ENCODE measurements around the gene FBXL13.

FBXL13 gene

DNA sequence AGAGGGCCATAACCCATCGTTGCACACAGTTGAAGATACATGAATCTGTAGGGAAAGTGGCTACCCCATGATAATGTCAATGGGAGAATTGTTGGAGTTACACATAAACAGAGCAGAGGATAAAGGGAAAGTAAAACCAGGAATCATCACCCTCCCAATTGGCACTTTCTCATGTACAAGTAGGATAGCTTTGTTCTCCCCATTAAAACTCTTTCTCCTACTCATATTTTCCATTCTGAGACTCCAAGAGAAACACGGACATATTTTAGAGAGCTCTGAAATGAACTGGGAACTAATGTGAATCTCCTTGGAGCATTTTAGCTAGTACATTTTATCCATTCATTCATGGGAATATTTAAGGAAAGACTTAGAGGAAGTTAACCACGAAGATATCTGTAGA is 179.0 kb downstream of the FBXL13 start:
- Histone ChIP-seq H3K4me3 (no peak overlapping the region), H3K36me3 (replicated peaks) (no peaks in the 10 kb centered on the region), H3K4me1 (no peaks in the 10 kb centered on the region), H3K9me3 (no peaks in the 10 kb centered on the region), H3K27me3 (ENCODE audit: low read depth) (no peaks in the 10 kb centered on the region)
- DNase-seq (ENCODE audit: low spot score in 2 of 2): no peak
- in situ Hi-C loops (cut with MboI; ENCODE audit: low sequenced_read_pairs): no loop called here

DNA sequence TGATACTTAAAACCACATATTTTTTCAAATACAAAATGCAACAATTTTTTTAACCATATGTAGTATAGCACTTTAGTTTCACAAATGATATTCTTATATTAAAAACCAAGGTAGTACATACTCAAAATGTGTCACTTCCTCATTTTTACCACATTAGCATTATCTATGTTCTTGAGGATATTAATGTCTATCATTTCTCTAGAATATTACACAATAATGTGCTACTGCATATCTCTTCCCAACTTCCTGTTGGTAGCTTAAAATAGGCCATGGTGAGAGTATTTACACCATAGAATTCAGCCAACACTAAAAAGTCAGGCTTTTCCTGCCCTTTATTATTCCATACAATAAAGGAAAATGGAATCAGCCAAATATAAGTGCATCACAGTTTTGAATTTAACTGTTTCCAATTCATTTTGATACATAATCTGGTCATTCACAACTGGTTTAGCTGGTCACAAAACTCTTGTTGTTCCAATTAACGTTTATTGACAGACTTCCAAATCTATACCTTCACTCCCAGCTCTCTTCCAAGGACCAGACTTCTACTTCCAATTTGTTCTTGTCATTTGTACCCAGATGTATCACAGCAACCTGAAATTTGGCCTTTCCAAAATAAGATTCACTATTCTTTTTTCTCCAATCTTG is 181.8 kb downstream of the FBXL13 start:
- in situ Hi-C loops (cut with MboI; ENCODE audit: low sequenced_read_pairs): no loop called here
- H3K36me3 ChIP-seq (replicated peaks): no peaks in the 10 kb centered on the region
- no peaks in the 10 kb centered on the region for H3K4me1 ChIP-seq
- no peaks in the 10 kb centered on the region for H3K9me3 ChIP-seq
- no peak overlapping the region for H3K4me3 ChIP-seq
- no peak for DNase-seq (ENCODE audit: low spot score in 2 of 2)
- no peaks in the 10 kb centered on the region for H3K27me3 ChIP-seq (ENCODE audit: low read depth)

DNA sequence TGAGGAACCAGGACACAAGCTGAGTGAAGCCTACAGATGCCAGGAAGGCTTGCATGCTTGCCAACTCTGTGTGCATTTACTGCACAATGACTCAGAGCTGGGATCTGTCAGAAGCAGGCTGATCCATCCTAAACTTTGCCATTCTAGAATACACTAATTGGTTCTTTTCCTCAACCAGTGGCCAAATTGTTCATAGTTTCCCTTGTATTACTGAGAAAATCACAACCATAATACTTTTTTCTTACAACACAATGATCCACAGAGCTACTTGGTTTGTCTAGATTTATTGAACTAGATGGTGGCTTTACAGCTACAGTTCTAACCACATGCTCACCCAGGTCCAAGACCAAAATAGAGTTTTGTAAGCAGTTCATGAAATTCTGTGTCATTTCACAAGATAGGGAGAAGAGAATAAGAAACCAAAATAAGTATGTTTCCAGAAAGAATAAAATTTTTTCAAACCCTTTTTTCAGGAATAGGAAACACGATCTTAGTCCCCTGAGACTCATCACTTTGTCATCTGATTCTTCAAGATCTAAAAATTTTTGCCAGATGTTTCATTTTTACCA is 182.8 kb downstream of the FBXL13 start:
- Histone ChIP-seq H3K9me3 (no peaks in the 10 kb centered on the region), H3K27me3 (ENCODE audit: low read depth) (no peaks in the 10 kb centered on the region), H3K4me3 (no peak overlapping the region), H3K36me3 (replicated peaks) (no peaks in the 10 kb centered on the region), H3K4me1 (peaks cover 3% of the 10 kb centered on the region)
- no peak for DNase-seq (ENCODE audit: low spot score in 2 of 2)
- in situ Hi-C loops (cut with MboI; ENCODE audit: low sequenced_read_pairs): no loop called here

DNA sequence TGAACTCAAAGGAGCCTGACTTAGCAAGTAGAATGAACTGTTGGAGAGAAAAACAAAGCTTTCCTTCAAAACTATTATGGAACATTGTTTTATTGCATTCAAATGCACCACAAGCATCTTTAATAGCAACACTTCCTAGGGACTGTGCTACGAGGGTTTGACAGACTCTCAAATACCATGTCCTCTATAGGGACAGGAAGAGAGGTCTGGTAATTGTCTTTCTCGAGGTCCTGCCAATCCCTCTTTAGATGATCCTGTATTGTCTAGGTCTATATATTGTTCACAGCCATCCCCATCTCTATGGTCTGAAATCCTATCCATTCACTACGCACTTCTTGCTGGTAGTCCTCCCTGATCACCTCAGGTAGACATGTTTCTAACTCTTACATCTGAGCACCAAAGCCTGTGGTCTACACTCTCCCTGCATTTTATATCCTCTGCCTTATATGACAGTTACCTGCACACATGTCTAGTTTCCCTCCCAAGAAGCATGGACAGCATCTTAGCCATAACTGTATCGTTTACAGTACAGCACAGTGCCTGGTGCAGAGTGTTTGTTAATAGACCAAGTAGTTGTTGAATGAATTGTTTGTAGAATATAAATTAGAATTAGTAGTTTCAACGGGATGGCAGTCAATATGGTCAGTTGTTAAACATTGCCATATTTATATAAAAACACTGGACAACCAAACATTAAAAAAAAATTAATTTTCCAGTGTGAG is 183.5 kb downstream of the FBXL13 start:
- no peak for DNase-seq (ENCODE audit: low spot score in 2 of 2)
- Histone ChIP-seq H3K9me3 (no peaks in the 10 kb centered on the region), H3K4me3 (no peak overlapping the region), H3K27me3 (ENCODE audit: low read depth) (no peaks in the 10 kb centered on the region), H3K4me1 (peaks cover 6% of the 10 kb centered on the region), H3K36me3 (replicated peaks) (no peaks in the 10 kb centered on the region)
- in situ Hi-C loops (cut with MboI; ENCODE audit: low sequenced_read_pairs): no loop called here

DNA sequence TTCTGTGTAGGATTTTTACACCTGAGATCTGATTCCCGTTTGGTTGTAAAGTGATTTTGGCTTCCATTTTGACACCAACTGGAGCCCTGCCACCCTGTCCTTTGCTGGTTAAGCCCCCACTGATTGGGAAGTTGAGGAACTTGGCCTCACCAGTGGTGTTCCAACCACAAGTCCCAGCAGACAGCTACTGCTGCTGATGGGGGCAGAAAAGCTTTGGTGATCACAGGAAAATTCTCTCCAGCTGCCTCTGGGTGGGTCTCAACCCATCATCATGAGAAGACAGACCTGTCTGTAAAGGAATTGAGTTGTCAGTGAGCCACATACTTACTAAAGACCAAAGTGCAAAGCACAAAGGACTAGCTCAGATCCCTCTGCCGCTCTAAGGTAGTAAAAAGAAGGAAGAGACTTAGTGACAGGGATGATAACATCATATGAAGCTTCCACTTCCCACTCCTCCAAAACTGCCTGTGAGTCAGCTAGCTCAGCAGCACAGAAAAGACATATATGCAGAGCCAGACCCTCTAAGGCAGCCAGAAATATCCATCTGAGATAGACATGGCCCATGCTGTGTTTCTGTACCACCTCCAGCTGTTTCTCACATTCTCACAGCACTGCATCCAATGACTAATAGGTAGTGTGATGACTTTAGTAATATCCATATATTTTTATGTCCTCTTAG is 184.2 kb downstream of the FBXL13 start:
- no peak for DNase-seq (ENCODE audit: low spot score in 2 of 2)
- no peaks in the 10 kb centered on the region for H3K36me3 ChIP-seq (replicated peaks)
- no peaks in the 10 kb centered on the region for H3K9me3 ChIP-seq
- in situ Hi-C loops (cut with MboI; ENCODE audit: low sequenced_read_pairs): no loop called here
- peaks cover 7% of the 10 kb centered on the region for H3K4me1 ChIP-seq
- no peak overlapping the region for H3K4me3 ChIP-seq
- no peaks in the 10 kb centered on the region for H3K27me3 ChIP-seq (ENCODE audit: low read depth)

DNA sequence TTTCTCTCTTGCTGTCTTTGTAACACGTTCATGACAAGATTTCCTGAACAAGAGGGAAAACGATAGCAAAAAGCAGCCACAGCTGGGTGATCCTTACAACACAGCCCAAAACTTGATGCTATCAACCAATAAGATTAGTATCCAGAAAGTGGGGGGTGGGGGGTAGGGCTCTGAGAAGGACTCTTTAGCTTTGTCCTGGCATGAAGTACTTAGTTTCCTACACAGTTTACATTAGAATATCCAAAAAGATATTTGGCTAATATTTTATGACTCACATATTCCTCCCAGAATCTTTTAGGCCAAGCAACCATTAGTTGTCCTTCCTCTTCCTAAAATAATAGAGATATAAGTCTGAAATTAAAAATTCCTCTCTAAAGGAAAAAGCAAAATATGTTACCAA is 184.7 kb downstream of the FBXL13 start:
- Histone ChIP-seq H3K4me3 (no peak overlapping the region), H3K9me3 (no peaks in the 10 kb centered on the region), H3K36me3 (replicated peaks) (no peaks in the 10 kb centered on the region), H3K4me1 (peaks cover 7% of the 10 kb centered on the region), H3K27me3 (ENCODE audit: low read depth) (no peaks in the 10 kb centered on the region)
- DNase-seq (ENCODE audit: low spot score in 2 of 2): no peak
- in situ Hi-C loops (cut with MboI; ENCODE audit: low sequenced_read_pairs): no loop called here

DNA sequence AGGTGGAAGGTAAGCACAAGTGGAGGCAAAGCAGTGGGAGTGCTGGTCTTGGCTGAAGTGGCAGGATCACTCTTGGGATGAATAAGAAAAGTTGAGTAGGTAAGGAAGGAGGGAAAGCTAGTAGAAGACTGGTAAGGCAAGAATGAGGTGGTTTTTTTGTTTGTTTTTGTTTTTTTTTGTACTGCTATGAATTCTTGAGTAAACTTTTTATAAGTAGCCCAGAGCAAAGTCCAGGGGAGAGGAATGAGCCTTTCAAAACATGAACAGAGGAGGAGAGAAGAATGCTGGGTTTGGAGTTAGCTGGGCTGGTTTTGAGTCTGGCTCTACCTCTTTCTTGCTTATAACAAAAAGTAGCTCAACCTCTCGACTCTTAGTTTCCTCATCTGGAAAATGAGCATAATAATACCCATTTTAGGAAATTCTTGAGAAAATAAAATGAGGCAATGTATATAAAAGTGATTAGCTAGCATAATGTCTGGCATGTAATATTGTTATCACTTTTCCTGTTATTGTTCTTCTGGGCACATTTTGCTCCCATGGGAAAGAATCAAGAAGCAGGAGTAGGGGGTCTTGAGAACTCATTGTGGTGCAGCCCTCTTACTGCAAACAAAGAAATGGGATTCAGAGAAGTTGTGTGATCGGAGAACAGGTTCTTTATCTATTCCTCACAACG is 185.9 kb downstream of the FBXL13 start:
- no peaks in the 10 kb centered on the region for H3K27me3 ChIP-seq (ENCODE audit: low read depth)
- H3K36me3 ChIP-seq (replicated peaks): no peaks in the 10 kb centered on the region
- no peak overlapping the region for H3K4me3 ChIP-seq
- peaks cover 7% of the 10 kb centered on the region for H3K4me1 ChIP-seq
- in situ Hi-C loops (cut with MboI; ENCODE audit: low sequenced_read_pairs): no loop called here
- no peak for DNase-seq (ENCODE audit: low spot score in 2 of 2)
- H3K9me3 ChIP-seq: no peaks in the 10 kb centered on the region

DNA sequence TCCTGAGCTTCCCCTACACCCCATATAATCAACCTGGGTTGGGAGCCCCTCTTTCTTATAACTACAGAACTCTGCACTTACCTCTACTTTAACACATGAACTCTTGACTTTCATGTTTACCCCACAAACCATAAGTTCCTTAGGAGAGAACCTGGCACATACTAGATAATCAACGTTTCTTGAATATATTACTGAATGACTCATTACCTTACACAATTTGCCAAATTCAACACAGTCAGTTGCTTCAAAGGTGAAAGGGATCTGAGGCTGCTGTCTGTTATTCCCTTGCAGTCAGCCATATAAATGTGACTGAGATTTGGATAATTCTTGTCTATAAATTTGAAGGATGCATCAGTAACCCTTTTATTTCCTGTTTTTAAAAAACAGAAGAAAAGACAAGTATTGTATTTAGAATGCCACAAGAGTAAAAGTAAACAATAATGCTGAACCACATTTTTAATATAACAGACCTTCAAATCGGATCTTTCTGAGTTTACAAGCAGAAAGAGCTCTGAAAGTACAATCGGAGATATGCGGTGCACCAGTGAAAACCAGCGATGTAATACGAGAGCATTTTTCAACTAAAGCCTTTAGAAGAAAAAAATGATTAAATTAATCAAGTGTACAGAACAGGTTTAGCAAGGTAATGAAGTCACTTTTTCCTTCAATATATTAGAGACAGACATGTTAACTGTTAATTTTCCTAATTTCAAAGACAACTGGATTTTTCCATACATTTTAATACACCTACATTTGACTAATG is 191.3 kb downstream of the FBXL13 start:
- DNase-seq (ENCODE audit: low spot score in 2 of 2): no peak
- H3K36me3 ChIP-seq (replicated peaks): no peaks in the 10 kb centered on the region
- H3K4me3 ChIP-seq: no peak overlapping the region
- no peaks in the 10 kb centered on the region for H3K27me3 ChIP-seq (ENCODE audit: low read depth)
- in situ Hi-C loops (cut with MboI; ENCODE audit: low sequenced_read_pairs): no loop called here
- H3K4me1 ChIP-seq: peaks cover 12% of the 10 kb centered on the region
- H3K9me3 ChIP-seq: no peaks in the 10 kb centered on the region

DNA sequence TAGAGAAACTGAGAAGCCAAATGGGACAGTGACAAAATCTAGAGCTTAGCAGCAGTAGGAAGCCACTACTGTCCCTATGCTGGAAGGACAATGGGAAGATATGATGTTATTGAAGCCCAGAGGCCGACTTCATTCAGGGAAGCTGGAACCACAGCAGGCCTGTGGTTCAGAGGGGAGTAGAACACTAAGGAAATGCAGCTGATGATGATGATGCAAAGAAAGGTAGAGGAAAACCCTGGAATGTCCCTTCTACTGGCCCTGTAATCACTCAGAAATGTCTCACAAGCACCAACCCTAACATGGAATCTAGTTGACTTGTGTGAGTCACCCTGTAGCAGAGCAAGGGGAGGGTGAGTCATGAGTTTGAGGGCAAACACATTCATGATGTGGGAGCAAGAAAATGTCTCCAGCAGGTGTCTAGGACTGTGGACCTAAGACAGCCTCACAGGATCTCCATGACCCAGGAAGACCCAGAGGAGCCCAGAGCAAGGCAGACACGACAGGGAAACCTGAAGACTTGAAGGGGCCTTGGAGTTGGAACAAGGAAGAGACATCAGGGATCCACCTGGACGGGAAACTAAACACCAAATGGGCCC is 198.8 kb downstream of the FBXL13 start:
- Histone ChIP-seq H3K27me3 (ENCODE audit: low read depth) (no peaks in the 10 kb centered on the region), H3K4me3 (no peak overlapping the region), H3K4me1 (peaks cover 2% of the 10 kb centered on the region; the same call in 1 of the 2 replicates), H3K36me3 (replicated peaks) (no peaks in the 10 kb centered on the region), H3K9me3 (no peaks in the 10 kb centered on the region)
- in situ Hi-C loops (cut with MboI; ENCODE audit: low sequenced_read_pairs): no loop called here
- DNase-seq (ENCODE audit: low spot score in 2 of 2): no peak

DNA sequence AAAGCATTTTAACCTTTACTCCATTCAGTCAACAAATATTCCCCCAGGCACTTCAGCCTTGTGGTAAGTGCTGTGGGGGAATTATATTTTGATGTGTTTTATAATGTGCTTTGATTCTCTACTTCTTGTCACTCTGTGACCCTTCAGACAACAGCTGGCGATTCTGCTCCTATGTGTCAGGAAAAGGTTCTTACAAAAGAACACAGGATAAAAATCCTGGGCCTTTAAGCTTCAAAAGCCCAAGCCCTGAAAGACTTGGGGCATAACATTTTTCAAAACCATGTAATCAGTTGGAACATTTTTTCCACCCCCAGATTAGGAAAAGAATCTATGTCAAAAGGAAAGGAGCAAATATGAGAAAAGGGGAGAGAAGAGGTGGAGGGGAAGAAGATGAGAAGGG is 199.6 kb downstream of the FBXL13 start:
- DNase-seq (ENCODE audit: low spot score in 2 of 2): no peak
- no peak overlapping the region for H3K4me3 ChIP-seq
- no peaks in the 10 kb centered on the region for H3K4me1 ChIP-seq
- in situ Hi-C loops (cut with MboI; ENCODE audit: low sequenced_read_pairs): no loop called here
- H3K27me3 ChIP-seq (ENCODE audit: low read depth): no peaks in the 10 kb centered on the region
- no peaks in the 10 kb centered on the region for H3K36me3 ChIP-seq (replicated peaks)
- H3K9me3 ChIP-seq: no peaks in the 10 kb centered on the region

DNA sequence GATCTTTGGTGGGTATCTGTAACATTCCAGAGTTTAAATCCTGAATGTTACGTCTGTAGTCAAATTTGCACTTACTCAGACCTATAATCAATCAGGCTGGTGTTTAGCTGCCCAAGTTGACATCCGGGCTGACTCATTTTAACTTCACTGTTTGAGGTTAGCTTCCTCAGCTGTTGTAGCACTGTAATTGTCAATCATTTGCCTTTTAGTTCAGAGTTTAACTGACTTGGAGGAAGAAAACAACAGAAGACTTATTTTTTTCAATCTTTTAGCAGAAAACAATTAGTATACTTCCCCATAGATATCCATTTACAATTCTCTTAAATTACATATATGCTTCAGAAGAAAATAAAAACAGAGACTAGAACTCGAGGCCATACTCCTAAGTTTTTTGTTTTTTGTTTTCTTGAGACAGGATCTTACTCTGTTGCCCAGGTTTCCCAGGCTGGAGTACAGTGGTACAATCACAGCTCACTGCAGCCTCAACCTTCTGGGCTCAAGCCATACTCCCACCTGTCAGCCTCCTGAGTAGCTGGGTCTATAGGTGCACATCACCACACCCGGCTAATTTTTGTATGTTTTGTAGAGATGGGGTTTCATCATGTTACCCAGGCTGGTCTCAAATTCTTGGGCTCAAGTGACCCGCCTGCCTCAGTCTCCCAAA is 200.3 kb downstream of the FBXL13 start:
- no peak overlapping the region for H3K4me3 ChIP-seq
- no peaks in the 10 kb centered on the region for H3K36me3 ChIP-seq (replicated peaks)
- H3K27me3 ChIP-seq (ENCODE audit: low read depth): no peaks in the 10 kb centered on the region
- H3K4me1 ChIP-seq: no peaks in the 10 kb centered on the region
- H3K9me3 ChIP-seq: no peaks in the 10 kb centered on the region
- in situ Hi-C loops (cut with MboI; ENCODE audit: low sequenced_read_pairs): no loop called here
- no peak for DNase-seq (ENCODE audit: low spot score in 2 of 2)

DNA sequence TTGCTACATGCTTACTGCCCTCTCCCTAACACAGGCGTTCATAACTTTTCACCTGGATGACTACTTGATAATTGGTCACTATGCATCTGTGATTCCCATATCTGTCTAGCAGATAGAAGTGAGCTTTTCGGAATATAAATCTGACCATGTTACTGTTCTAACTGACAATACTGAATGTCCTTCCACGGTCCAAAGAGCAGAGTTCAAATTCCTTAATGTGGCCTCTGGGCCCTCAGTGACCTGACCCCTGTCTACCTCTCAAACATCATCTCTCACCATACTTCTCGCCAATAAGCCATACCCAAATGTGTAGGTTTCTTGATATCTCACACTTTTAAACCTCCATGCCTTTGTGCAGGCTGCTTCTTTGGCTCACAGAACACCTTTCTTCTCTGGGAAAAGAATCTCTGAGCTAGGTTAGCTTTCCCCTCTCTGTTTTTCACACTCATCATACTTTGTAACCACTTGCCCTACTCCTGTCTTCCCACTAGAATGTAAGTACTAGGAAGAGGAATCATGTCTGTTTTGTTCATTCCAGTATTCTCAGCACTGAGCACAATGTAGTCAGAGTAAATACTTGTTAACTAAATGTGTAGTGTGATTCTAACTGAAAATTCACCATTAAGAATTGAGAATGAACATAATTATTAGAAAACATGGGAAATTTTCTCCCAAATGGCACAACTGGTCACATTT is 201.0 kb downstream of the FBXL13 start:
- H3K9me3 ChIP-seq: no peaks in the 10 kb centered on the region
- in situ Hi-C loops (cut with MboI; ENCODE audit: low sequenced_read_pairs): no loop called here
- no peaks in the 10 kb centered on the region for H3K36me3 ChIP-seq (replicated peaks)
- no peaks in the 10 kb centered on the region for H3K4me1 ChIP-seq
- no peaks in the 10 kb centered on the region for H3K27me3 ChIP-seq (ENCODE audit: low read depth)
- no peak for DNase-seq (ENCODE audit: low spot score in 2 of 2)
- H3K4me3 ChIP-seq: no peak overlapping the region
